C4-2B (cell line): ENCODE data around the gene PNCK.

Experiments
- CTCF ChIP-seq: fragments of 450-650 bp; conservative IDR thresholded peaks from 2 replicates; pipeline ENCODE4 v1.5.1; 2017; ENCODE audit warnings: mild to moderate bottlenecking
- ZFX ChIP-seq: fragments of 450-650 bp; IDR thresholded peaks from 2 replicates; pipeline ENCODE4 v1.6.1; 2017

GRCh38 chrX:153670748-153671588 lies 2.6 kb downstream of the PNCK start:
- TF ChIP-seq CTCF = no peak
- no peak for TF ChIP-seq ZFX
